ENCODE results near the gene DOC2B.
"Not testable (repeated sequence)": the region's sequence is repeated elsewhere in the genome, so short reads cannot be mapped to it uniquely, and the experiment has no call there.

The DOC2B gene

GRCh38 chr17:136531-136930 is 44.9 kb downstream of the DOC2B start:
- H3K27ac ChIP-seq (ENCODE audit: extremely low read depth, low read depth, low read length); H3K4me1 ChIP-seq (ENCODE audit: control insufficient read depth, insufficient read depth, low read length); POLR2A ChIA-PET; H3K36me3 ChIP-seq (ENCODE audit: control insufficient read depth in 2 of 2, insufficient read depth in 1 of 2, low read length in 2 of 2); H3K4me3 ChIP-seq (ENCODE audit: low read depth, low read length); H3K9me3 ChIP-seq (ENCODE audit: control insufficient read depth, insufficient read depth, low read depth, low read length): not testable (repeated sequence)
- peak; percentile 19; the same call in 1 of the 2 replicates for TF ChIP-seq ZNF654 (tag by site-specific recombination; IDR thresholded peaks at IDR 0.05; ENCODE audit: low read depth)
- CTCF ChIA-PET = interaction anchor here (0.7 kb wide), 2 partner anchors 425 to 941 kb away, joined by 3 read pairs; no protein-coding TSS in a partner anchor

GRCh38 chr17:135895-136294 is 45.6 kb downstream of the DOC2B start:
- H3K27ac ChIP-seq (ENCODE audit: extremely low read depth, low read depth, low read length); CTCF ChIA-PET; H3K36me3 ChIP-seq (ENCODE audit: control insufficient read depth in 2 of 2, insufficient read depth in 1 of 2, low read length in 2 of 2); H3K4me3 ChIP-seq (ENCODE audit: low read depth, low read length); POLR2A ChIA-PET; H3K9me3 ChIP-seq (ENCODE audit: control insufficient read depth, insufficient read depth, low read depth, low read length); H3K4me1 ChIP-seq (ENCODE audit: control insufficient read depth, insufficient read depth, low read length): not testable (repeated sequence)

DNA sequence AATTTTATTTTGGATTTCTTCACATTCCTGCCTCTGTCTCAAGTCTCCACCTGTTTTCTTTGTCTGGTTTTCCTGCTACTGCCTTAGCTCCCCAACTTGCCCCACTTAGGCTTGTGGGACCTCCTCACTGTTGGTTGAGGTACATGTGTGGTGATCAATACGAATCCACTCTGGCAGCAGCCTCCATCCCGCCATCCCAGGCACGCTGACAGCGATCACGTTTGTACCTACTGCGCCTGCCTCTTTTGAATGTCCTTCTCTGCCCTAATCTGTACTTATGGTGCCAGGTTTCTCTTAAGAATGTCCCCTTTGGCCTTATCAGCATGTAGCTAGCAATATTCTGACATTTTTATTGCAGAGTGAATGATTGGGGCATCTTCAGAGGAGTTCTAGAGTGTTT is 46.4 kb downstream of the DOC2B start:
- CTCF ChIA-PET = interaction anchor here (0.7 kb wide), 1 partner anchor 491 kb away, joined by 3 read pairs; no protein-coding TSS in a partner anchor
- H3K36me3 ChIP-seq (ENCODE audit: control insufficient read depth in 2 of 2, insufficient read depth in 1 of 2, low read length in 2 of 2); POLR2A ChIA-PET; H3K4me3 ChIP-seq (ENCODE audit: low read depth, low read length); H3K4me1 ChIP-seq (ENCODE audit: control insufficient read depth, insufficient read depth, low read length); H3K9me3 ChIP-seq (ENCODE audit: control insufficient read depth, insufficient read depth, low read depth, low read length); H3K27ac ChIP-seq (ENCODE audit: extremely low read depth, low read depth, low read length): not testable (repeated sequence)

DNA sequence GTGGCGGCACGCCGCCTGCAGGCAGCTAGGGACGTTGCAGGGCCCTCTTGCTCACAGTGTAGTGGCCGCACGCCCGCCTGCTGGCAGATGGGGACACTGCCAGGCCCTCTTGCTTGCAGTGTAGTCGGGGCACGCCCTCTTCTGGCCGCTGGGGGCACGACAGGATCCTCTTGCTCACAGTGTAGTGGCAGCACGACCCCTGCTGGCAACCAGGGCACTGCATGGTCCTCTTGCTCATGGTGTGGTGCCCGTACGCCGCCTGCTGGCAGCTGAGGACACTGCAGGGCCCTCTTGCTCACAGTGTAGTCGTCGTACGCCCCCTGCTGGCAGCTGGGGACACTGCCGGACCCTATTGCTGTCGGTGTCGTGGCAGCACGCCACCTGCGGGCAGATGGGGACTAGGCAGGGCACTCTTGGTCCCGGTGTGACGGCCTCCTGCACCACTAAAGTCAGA is 47.1 kb downstream of the DOC2B start:
- POLR2A ChIA-PET; H3K27ac ChIP-seq (ENCODE audit: extremely low read depth, low read depth, low read length); H3K4me1 ChIP-seq (ENCODE audit: control insufficient read depth, insufficient read depth, low read length); H3K4me3 ChIP-seq (ENCODE audit: low read depth, low read length); CTCF ChIA-PET; H3K36me3 ChIP-seq (ENCODE audit: control insufficient read depth in 2 of 2, insufficient read depth in 1 of 2, low read length in 2 of 2); H3K9me3 ChIP-seq (ENCODE audit: control insufficient read depth, insufficient read depth, low read depth, low read length): not testable (repeated sequence)

DNA sequence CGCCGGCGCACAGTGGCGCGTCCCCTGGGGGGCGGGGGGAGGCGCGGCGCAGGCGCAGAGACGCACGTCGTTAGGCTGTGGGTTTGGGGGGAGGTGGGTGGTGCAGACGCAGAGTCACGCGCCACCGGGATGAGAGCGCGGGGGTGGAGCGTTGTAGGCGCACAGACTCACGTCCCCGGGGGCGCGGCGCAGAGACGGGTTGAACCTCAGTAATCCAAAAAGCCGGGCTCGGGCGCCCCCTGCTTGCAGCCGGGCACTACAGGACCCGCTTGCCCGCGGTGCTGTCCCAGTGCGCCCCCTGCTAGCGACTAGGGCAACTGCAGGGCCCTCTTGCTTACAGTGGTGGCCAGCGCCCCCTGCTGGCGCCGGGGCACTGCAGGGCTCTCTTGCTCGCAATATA is 47.5 kb downstream of the DOC2B start:
- H3K27ac ChIP-seq (ENCODE audit: extremely low read depth, low read depth, low read length); H3K36me3 ChIP-seq (ENCODE audit: control insufficient read depth in 2 of 2, insufficient read depth in 1 of 2, low read length in 2 of 2); H3K9me3 ChIP-seq (ENCODE audit: control insufficient read depth, insufficient read depth, low read depth, low read length); H3K4me3 ChIP-seq (ENCODE audit: low read depth, low read length); POLR2A ChIA-PET; H3K4me1 ChIP-seq (ENCODE audit: control insufficient read depth, insufficient read depth, low read length); CTCF ChIA-PET: not testable (repeated sequence)

DNA sequence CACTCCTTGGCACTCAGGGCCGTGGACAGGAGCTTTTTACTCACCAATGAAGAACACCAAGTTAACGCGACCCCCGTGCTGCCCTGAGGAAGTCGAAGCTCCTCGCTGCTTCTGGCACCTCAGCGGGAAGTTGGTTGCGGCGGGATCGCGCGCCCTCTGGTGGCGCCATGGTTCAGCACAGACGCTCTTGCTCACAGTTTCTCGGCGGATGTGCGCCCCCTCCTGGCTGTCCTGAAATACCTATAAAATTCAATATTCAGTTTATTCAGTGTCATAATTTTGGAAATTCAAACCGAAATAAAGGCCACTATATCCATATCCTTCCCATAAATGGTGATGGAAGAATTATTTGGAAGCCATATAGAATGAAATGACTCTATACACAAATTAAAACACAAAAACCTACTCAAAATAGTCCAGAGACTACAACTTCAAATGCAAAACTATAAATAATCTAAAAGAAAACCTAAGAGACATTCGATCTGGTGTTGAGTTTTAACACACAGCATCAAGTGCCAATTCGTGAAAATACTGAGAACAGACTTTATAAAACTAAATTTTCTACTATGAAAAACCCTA is 63.0 kb downstream of the DOC2B start:
- POLR2A ChIA-PET; H3K9me3 ChIP-seq (ENCODE audit: control insufficient read depth, insufficient read depth, low read depth, low read length); H3K4me3 ChIP-seq (ENCODE audit: low read depth, low read length); H3K27ac ChIP-seq (ENCODE audit: extremely low read depth, low read depth, low read length); CTCF ChIA-PET; H3K4me1 ChIP-seq (ENCODE audit: control insufficient read depth, insufficient read depth, low read length); H3K36me3 ChIP-seq (ENCODE audit: control insufficient read depth in 2 of 2, insufficient read depth in 1 of 2, low read length in 2 of 2): not testable (repeated sequence)

GRCh38 chr17:113111-113510 is 68.3 kb downstream of the DOC2B start:
- CTCF ChIA-PET; H3K36me3 ChIP-seq (ENCODE audit: control insufficient read depth in 2 of 2, insufficient read depth in 1 of 2, low read length in 2 of 2); POLR2A ChIA-PET; H3K9me3 ChIP-seq (ENCODE audit: control insufficient read depth, insufficient read depth, low read depth, low read length); H3K4me1 ChIP-seq (ENCODE audit: control insufficient read depth, insufficient read depth, low read length); H3K27ac ChIP-seq (ENCODE audit: extremely low read depth, low read depth, low read length); H3K4me3 ChIP-seq (ENCODE audit: low read depth, low read length): not testable (repeated sequence)

Data from HEK293 (cell line).